Activated naive CD8-positive, alpha-beta T cell treated with anti-CD3 and anti-CD28 coated beads for 36 hours (primary cell): ENCODE data around the gene LPXN. TPM values are rescaled to one million over a fixed set of nuclear protein-coding genes. Genes with fewer than 3 reads are reported as not detected.

ENCODE experiments used
- DNase-seq: peaks from one replicate; pipeline ENCODE4 v3.0.0; 2021
- H3K27ac Mint-ChIP-seq: one replicate; pipeline ENCODE4 v1.8.0; 2022; ENCODE audit warnings: mild to moderate bottlenecking, moderate library complexity, mixed read lengths
- H3K27me3 Mint-ChIP-seq: one replicate; pipeline ENCODE4 v1.8.0; 2022; ENCODE audit warnings: mild to moderate bottlenecking, mixed read lengths
- H3K36me3 Mint-ChIP-seq: one replicate; pipeline ENCODE4 v1.8.0; 2021; ENCODE audit warnings: mild to moderate bottlenecking, mixed read lengths
- H3K4me1 Mint-ChIP-seq: one replicate; pipeline ENCODE4 v1.8.0; 2021; ENCODE audit warnings: mixed read lengths
- H3K4me3 Mint-ChIP-seq: one replicate; pipeline ENCODE4 v1.8.0; 2022; ENCODE audit warnings: mild to moderate bottlenecking, moderate library complexity, mixed read lengths
- H3K9me3 Mint-ChIP-seq: one replicate; pipeline ENCODE4 v1.8.0; 2022; ENCODE audit warnings: mixed read lengths
- total RNA-seq, 2 experiments: library from RNA; stranded (reverse); gene quantifications; one replicate each; pipeline ENCODE4 v1.2.3, GENCODE V29; 2021

Gene LPXN
- total RNA-seq, 2 experiments from 2014 or later = 146 to 147 TPM

- Mint-ChIP-seq H3K4me1 (no peaks in the 10 kb centered on the region), H3K27me3 (no peaks in the 10 kb centered on the region), H3K9me3 (no peaks in the 10 kb centered on the region), H3K27ac (no peak overlapping the region), H3K4me3 (no peak overlapping the region), H3K36me3 (peaks cover under 1% of the 10 kb centered on the region)
- DNase-seq = no peak
These were observed 88.5 kb downstream of the LPXN start for GRCh38 chr11:58487170-58487569.

- no peaks in the 10 kb centered on the region for H3K27me3 Mint-ChIP-seq
- no peaks in the 10 kb centered on the region for H3K9me3 Mint-ChIP-seq
- no peak overlapping the region for H3K4me3 Mint-ChIP-seq
- H3K27ac Mint-ChIP-seq = no peak overlapping the region
- no peaks in the 10 kb centered on the region for H3K36me3 Mint-ChIP-seq
- no peaks in the 10 kb centered on the region for H3K4me1 Mint-ChIP-seq
- no peak for DNase-seq
These were observed 89.7 kb downstream of the LPXN start for GRCh38 chr11:58485961-58486360.

Other genes starting within 250 kb of the LPXN start
- gene OR5B17, start 216.8 kb downstream of the LPXN start, total RNA-seq = not detected
- not detected for gene OR5B3, start 169.0 kb downstream of the LPXN start, total RNA-seq
- gene OR5B2, start 147.7 kb downstream of the LPXN start, total RNA-seq = not detected
- gene OR5B12, start 133.6 kb downstream of the LPXN start, total RNA-seq = not detected
- gene OR5B21, start 67.8 kb downstream of the LPXN start, total RNA-seq = not detected
- gene ZFP91, start 3.2 kb upstream of the LPXN start, total RNA-seq = 10 to 100 TPM; 52.8 to 54.9 TPM
- 1 to 10 TPM; 3.3 TPM for gene CNTF, start 46.8 kb upstream of the LPXN start, total RNA-seq
- gene GLYAT, start 156.1 kb upstream of the LPXN start, total RNA-seq = not detected